Naive thymus-derived CD4-positive, alpha-beta T cell (primary cell): ENCODE measurements around the gene KIF3B. TPM values are rescaled to one million over a fixed set of nuclear protein-coding genes. Genes with fewer than 3 reads are reported as not detected.

Source experiments
- ATAC-seq: fragments of 150-1000 bp; cut with Tn5 transposase; 2 replicates; pipeline ENCODE4 v1.10.0; 2021; ENCODE audit warnings: mild to moderate bottlenecking, moderate library complexity
- CTCF ChIA-PET: fragments of 350-600 bp; sonication (Branson Sonifier 250); formaldehyde crosslinking; loops from one replicate; lab custom pipeline; 2021; ENCODE audit warnings: antibody characterized with exemption; lab: Charles Lee
- POLR2A ChIA-PET: fragments of 350-600 bp; sonication (Branson Sonifier 250); formaldehyde crosslinking; loops from one replicate; lab custom pipeline; 2021; ENCODE audit warnings: antibody characterized with exemption, inconsistent platforms; lab: Charles Lee
- DNase-seq, 9 donors: peaks; one replicate each; pipeline versions ENCODE4 v3.0.0 to v3.0.0-alpha.2; 2020 to 2022; ENCODE audit warnings: mixed read lengths in 1 of 9
- H3K27ac ChIP-seq: one replicate; pipeline ENCODE4 v1.7.0; 2013; ENCODE audit warnings: mild to moderate bottlenecking, low read depth, low read length, moderate library complexity
- H3K27me3 ChIP-seq, 2 donors: one replicate each; pipeline ENCODE4 v1.7.0; 2013; ENCODE audit warnings: low read length in 2 of 2, mild to moderate bottlenecking in 2 of 2, moderate library complexity in 2 of 2; ENCODE audit not compliant: control insufficient read depth in 2 of 2, insufficient read depth in 2 of 2
- H3K36me3 ChIP-seq, 3 experiments: 1 replicate in 2 of 3; 2 replicates in 1 of 3; pipeline ENCODE4 v1.7.0; 2013; ENCODE audit warnings: low read length in 3 of 3, mild to moderate bottlenecking in 3 of 3, moderate library complexity in 1 of 3; ENCODE audit not compliant: insufficient read depth in 3 of 3, control insufficient read depth in 2 of 3
- H3K4me1 ChIP-seq, 2 donors: one replicate each; pipeline ENCODE4 v1.7.0; 2013; ENCODE audit warnings: low read length in 2 of 2, mild to moderate bottlenecking in 2 of 2, moderate library complexity in 1 of 2; ENCODE audit not compliant: control insufficient read depth in 2 of 2, insufficient read depth in 2 of 2
- H3K4me3 ChIP-seq: 2 replicates; pipeline ENCODE4 v1.7.0; 2013; ENCODE audit warnings: mild to moderate bottlenecking, low read length
- H3K9me3 ChIP-seq, 3 experiments: 1 replicate in 2 of 3; 2 replicates in 1 of 3; pipeline ENCODE4 v1.7.0; 2013; ENCODE audit warnings: low read length in 3 of 3; ENCODE audit not compliant: control insufficient read depth in 2 of 3
- H3K27ac Mint-ChIP-seq, 9 donors: one replicate each; pipeline ENCODE4 v1.8.0; 2020 to 2022; ENCODE audit warnings: mixed read lengths in 9 of 9, mild to moderate bottlenecking in 8 of 9, moderate library complexity in 5 of 9, inconsistent platforms in 2 of 9
- H3K27me3 Mint-ChIP-seq, 5 donors: one replicate each; pipeline ENCODE4 v1.8.0; 2021 to 2022; ENCODE audit warnings: mixed read lengths in 5 of 5, mild to moderate bottlenecking in 1 of 5
- H3K36me3 Mint-ChIP-seq, 5 donors: one replicate each; pipeline ENCODE4 v1.8.0; 2020 to 2022; ENCODE audit warnings: mixed read lengths in 5 of 5, mild to moderate bottlenecking in 3 of 5, inconsistent platforms in 1 of 5
- H3K4me1 Mint-ChIP-seq, 7 donors: one replicate each; pipeline ENCODE4 v1.8.0; 2020 to 2022; ENCODE audit warnings: mixed read lengths in 7 of 7, mild to moderate bottlenecking in 3 of 7, inconsistent platforms in 1 of 7
- H3K4me3 Mint-ChIP-seq, 10 donors: one replicate each; pipeline ENCODE4 v1.8.0; 2020 to 2022; ENCODE audit warnings: mild to moderate bottlenecking in 10 of 10, mixed read lengths in 10 of 10, moderate library complexity in 6 of 10, inconsistent platforms in 2 of 10
- H3K9me3 Mint-ChIP-seq, 11 donors: one replicate each; pipeline ENCODE4 v1.8.0; 2020 to 2022; ENCODE audit warnings: mixed read lengths in 11 of 11, mild to moderate bottlenecking in 4 of 11, inconsistent platforms in 1 of 11, moderate library complexity in 1 of 11
- intact Hi-C, 2 donors: fragments of 100-400 bp; cut with micrococcal nuclease; formaldehyde crosslinking; loops; one replicate each; pipeline ENCODE4 v1.15.1; 2023
- polyA plus RNA-seq, 2 donors: library from polyadenylated mRNA; unstranded; fragments of 300-500 nt; fragmentation: Illumina TruSeq; gene quantifications; one replicate each; pipeline ENCODE4 v1.2.3, GENCODE V29; 2021
- total RNA-seq, 6 experiments: library from RNA in 5 of 6; stranded (reverse) in 5 of 6; gene quantifications; 1 replicate in 5 of 6; 2 replicates in 1 of 6; pipeline ENCODE4 v1.2.3 and lab custom pipeline; 2021 to 2026

Gene KIF3B
- total and polyA plus RNA-seq, 7 experiments from 2014 or later = 1.5 to 19.5 (median 11.0) TPM

DNA sequence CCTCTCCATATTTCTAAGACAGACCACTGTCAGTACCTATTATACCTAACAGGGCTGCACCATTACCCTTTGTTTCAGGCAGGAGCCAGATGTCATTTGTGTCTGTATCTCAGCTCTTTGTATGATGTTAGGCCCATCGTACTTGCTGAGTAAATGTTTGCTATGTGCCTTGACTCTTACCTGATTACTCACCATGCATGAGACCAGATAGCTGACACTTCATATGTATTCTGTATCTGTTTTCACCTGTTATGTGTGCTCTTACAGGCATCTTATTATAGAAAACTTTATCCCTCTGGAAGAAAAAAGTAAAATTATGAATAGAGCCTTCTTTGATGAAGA, 49.0 kb downstream of the KIF3B start:
- no peaks in the 10 kb centered on the region for H3K9me3 Mint-ChIP-seq

DNA sequence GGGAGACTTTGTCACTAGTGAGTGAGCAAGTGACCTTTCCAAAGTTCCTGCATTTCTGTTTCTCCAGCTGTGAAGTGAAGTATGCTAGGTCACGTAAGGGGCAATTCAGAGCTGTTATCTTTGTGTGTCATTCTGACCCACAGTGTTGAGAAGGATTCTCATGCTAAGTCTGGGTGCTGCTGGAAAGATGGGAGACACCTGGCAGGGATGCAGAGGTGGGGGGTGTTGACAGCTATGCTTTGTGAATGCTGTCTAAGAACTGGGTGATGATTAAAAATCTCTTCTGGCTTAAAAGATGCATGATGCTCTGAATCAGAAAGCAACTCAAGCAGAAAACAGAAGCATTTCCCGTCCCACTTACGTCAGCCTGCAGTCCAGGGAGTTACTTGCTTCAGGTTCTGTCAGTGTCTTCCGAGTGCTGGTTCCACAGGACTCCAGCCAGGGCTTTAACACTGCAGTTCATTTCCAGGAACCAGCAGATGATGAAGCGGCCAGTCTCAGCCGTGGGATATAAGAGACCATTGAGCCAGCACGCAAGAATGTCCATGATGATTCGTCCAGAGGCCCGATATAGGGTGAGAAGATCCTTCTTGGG, 49.7 kb downstream of the KIF3B start:
- Histone ChIP-seq H3K27ac (no peak overlapping the region), H3K9me3 (no peaks in the 10 kb centered on the region), H3K27me3 (no peaks in the 10 kb centered on the region), H3K36me3 (peaks cover 8 to 45% (median 11%) of the 10 kb centered on the region in 3 experiments), H3K4me3 (no peak overlapping the region), H3K4me1 (no peaks in the 10 kb centered on the region)
- no peaks in the 10 kb centered on the region for H3K9me3 Mint-ChIP-seq
- no peak for ATAC-seq
- POLR2A ChIA-PET = no interaction called here
- CTCF ChIA-PET = no interaction called here
- H3K4me1 Mint-ChIP-seq = peaks cover 0 to 4% (median 0%) of the 10 kb centered on the region in 7 donors
- no peaks in the 10 kb centered on the region for H3K27me3 Mint-ChIP-seq
- peak overlapping the region in 1 of 9 donors; percentile 45 for H3K27ac Mint-ChIP-seq
- no peak for DNase-seq
- peaks cover 7 to 22% (median 19%) of the 10 kb centered on the region in 5 donors for H3K36me3 Mint-ChIP-seq
- intact Hi-C loops = no loop called here
- no peak overlapping the region for H3K4me3 Mint-ChIP-seq

More for the DNA sequence above, 49.0 kb downstream of the KIF3B start:
- peak overlapping the region in 3 of 9 donors; percentile 3 to 37 (median 25) for H3K27ac Mint-ChIP-seq
- no peaks in the 10 kb centered on the region for H3K9me3 ChIP-seq
- no peak overlapping the region for H3K27ac ChIP-seq
- POLR2A ChIA-PET = no interaction called here
- DNase-seq = no peak
- H3K4me1 ChIP-seq = no peaks in the 10 kb centered on the region
- peaks cover 8 to 38% (median 11%) of the 10 kb centered on the region in 3 experiments for H3K36me3 ChIP-seq
- H3K36me3 Mint-ChIP-seq = peaks cover 7 to 19% (median 13%) of the 10 kb centered on the region in 5 donors
- H3K4me3 Mint-ChIP-seq = no peak overlapping the region
- ATAC-seq = no peak
- CTCF ChIA-PET = no interaction called here
- H3K4me3 ChIP-seq = no peak overlapping the region
- no peaks in the 10 kb centered on the region for H3K27me3 Mint-ChIP-seq
- H3K4me1 Mint-ChIP-seq = peaks cover 0 to under 1% (median 0%) of the 10 kb centered on the region in 7 donors
- intact Hi-C loops = no loop called here
- no peaks in the 10 kb centered on the region for H3K27me3 ChIP-seq

DNA sequence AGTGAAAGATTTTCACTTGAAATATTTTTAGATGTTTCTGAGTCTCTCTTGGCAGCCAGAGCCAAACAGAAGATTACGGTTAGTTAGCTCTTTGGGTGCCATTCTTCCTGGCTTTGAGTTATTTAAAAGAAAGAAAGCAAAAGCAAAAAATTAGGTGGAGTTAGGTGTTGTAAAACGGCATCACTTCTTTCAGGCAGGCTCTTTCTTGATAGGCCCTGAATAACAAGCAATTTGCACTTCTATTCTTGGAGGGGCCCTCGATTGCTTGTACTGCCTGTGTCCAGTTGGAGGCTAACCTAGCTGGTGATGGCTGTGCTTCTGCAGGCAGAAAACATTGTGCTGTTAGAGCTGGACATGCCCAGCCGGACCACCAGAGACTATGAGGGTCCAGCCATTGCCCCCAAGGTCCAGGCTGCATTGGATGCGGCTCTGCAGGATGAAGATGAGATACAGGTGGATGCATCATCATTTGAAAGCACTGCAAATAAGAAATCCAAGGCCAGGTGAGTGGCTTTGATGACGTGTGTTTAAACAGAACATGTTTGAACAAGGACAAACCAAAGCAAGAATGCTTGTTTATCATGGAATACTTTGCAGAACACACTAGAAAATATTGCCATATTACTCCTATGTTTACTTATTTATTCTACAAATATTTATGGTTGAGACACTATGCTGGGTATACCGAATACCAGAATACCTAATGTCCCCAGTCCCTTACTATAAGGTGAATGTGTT, 52.5 kb downstream of the KIF3B start:
- no peak overlapping the region for H3K4me3 Mint-ChIP-seq
- H3K9me3 Mint-ChIP-seq = no peaks in the 10 kb centered on the region
- H3K4me1 Mint-ChIP-seq = peaks cover 0 to 24% (median 0%) of the 10 kb centered on the region in 7 donors
- Histone ChIP-seq H3K4me1 (peaks cover 0 to 13% of the 10 kb centered on the region in 2 donors), H3K27me3 (no peaks in the 10 kb centered on the region), H3K4me3 (no peak overlapping the region), H3K36me3 (peaks cover 8 to 55% (median 11%) of the 10 kb centered on the region in 3 experiments), H3K9me3 (no peaks in the 10 kb centered on the region), H3K27ac (no peak overlapping the region)
- no peak overlapping the region for H3K27ac Mint-ChIP-seq
- ChIA-PET CTCF (no interaction called here), POLR2A (no interaction called here)
- ATAC-seq (no peak), DNase-seq (no peak)
- H3K36me3 Mint-ChIP-seq = peaks cover 7 to 24% (median 22%) of the 10 kb centered on the region in 5 donors
- H3K27me3 Mint-ChIP-seq = no peaks in the 10 kb centered on the region
- intact Hi-C loops = no loop called here

DNA sequence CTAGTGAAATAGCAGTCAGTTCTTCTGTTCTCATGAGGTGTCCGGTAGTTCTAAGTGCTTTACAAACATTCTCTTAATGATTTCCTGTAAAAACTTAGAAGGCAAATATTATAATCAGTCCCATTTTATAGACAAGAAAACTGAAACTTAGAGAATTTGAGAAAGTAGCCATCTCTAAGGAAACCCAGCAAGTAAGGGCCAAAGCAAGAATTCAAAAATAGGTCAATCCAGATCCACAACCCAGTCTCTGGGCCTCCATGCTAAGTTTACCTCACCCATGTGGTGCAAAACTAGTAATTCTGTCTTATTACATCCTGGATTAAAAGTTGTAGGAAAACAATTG, 53.1 kb downstream of the KIF3B start:
- Histone ChIP-seq H3K36me3 (peaks cover 8 to 55% (median 11%) of the 10 kb centered on the region in 3 experiments), H3K9me3 (no peaks in the 10 kb centered on the region), H3K4me3 (no peak overlapping the region), H3K4me1 (peaks cover 0 to 13% of the 10 kb centered on the region in 2 donors), H3K27me3 (no peaks in the 10 kb centered on the region), H3K27ac (no peak overlapping the region)
- Mint-ChIP-seq H3K27ac (no peak overlapping the region), H3K36me3 (peaks cover 7 to 24% (median 22%) of the 10 kb centered on the region in 5 donors), H3K27me3 (no peaks in the 10 kb centered on the region), H3K9me3 (no peaks in the 10 kb centered on the region), H3K4me1 (peaks cover 0 to 24% (median 0%) of the 10 kb centered on the region in 7 donors), H3K4me3 (no peak overlapping the region)
- DNase-seq (no peak), ATAC-seq (no peak)
- ChIA-PET POLR2A (no interaction called here), CTCF (no interaction called here)
- intact Hi-C loops = no loop called here

DNA sequence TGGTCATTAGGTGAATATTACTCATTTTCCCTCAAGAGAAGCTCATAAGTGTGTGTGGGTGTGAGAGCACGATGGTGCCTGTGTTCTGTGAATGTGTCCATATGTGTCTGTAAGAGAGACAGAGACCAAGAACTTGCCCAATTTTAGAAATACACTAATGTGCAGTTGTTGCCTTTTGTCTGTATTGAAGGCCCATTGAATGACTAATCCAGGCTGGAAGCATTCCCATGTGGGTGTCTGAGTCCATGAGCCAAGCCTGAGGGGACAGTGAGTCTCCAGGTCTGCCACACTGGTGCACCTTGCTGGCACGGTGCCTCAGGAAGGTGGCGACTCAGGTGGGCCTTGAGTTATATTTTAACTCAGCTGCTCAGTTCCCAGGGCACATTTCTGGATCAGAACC, 55.2 kb downstream of the KIF3B start:
- ChIA-PET POLR2A (no interaction called here), CTCF (interaction anchor here (1.1 kb wide), 1 partner anchor 190 kb away, joined by 3 read pairs; no protein-coding TSS in a partner anchor)
- peaks cover 4 to 28% (median 7%) of the 10 kb centered on the region in 7 donors for H3K4me1 Mint-ChIP-seq
- no peak overlapping the region for H3K4me3 ChIP-seq
- no peaks in the 10 kb centered on the region for H3K27me3 ChIP-seq
- DNase-seq (no peak), ATAC-seq (no peak)
- H3K9me3 Mint-ChIP-seq = no peaks in the 10 kb centered on the region
- no peak overlapping the region for H3K4me3 Mint-ChIP-seq
- no peak overlapping the region for H3K27ac ChIP-seq
- H3K9me3 ChIP-seq = no peaks in the 10 kb centered on the region
- no peaks in the 10 kb centered on the region for H3K27me3 Mint-ChIP-seq
- peaks cover 0 to 20% (median 9%) of the 10 kb centered on the region in 5 donors for H3K36me3 Mint-ChIP-seq
- H3K36me3 ChIP-seq = peaks cover 8 to 36% (median 11%) of the 10 kb centered on the region in 3 experiments
- H3K4me1 ChIP-seq = peaks cover 5 to 13% of the 10 kb centered on the region in 2 donors
- intact Hi-C loops = no loop called here
- H3K27ac Mint-ChIP-seq = peak overlapping the region in 3 of 9 donors; percentile 46 to 60 (median 46)

DNA sequence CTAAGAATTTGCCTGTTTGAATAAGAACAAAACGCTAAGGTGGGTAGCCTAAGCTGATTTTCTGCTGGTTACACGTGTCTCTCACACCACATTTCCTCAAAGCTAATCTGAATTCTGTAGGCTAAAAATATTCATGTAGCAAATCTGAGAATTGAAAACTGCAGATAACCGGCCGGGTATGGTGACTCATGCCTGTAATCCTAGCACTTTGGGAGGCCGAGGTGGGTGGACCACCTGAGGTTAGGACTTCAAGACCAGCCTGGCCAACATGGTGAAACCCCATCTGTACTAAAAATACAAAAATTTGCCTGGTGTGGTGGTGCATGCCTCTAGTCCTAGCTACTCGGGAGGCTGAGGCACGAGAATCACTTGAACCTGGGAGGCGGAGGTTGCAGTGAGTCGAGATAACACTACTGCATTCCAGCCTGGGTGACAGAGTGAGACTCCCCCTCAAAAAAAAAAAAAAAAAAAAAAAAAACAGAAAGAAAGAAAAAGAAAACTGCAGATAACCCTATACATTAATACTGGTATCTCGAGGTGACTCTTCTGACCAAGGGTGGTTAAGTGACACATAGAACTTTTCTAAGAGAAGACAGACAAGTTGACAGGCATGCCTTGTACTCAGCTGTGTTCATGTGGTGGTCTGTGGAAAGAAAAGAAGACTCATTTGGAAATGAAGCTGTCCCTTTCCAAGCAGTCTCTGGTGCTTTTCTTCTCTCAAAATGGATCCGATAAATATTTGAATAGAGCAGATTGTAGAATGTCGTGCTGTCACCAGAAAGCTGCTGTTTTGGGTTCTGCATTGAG, 55.9 kb downstream of the KIF3B start:
- Mint-ChIP-seq H3K36me3 (peaks cover 0 to 20% (median 9%) of the 10 kb centered on the region in 5 donors), H3K27ac (peak overlapping the region in 2 of 9 donors; percentile 17 to 73), H3K9me3 (no peaks in the 10 kb centered on the region), H3K4me3 (peak overlapping the region in 1 of 10 donors; percentile 42), H3K4me1 (peaks cover 4 to 28% (median 7%) of the 10 kb centered on the region in 7 donors), H3K27me3 (no peaks in the 10 kb centered on the region)
- Histone ChIP-seq H3K36me3 (peaks cover 8 to 36% (median 11%) of the 10 kb centered on the region in 3 experiments), H3K4me1 (peaks cover 5 to 13% of the 10 kb centered on the region in 2 donors), H3K9me3 (no peaks in the 10 kb centered on the region), H3K27ac (no peak overlapping the region), H3K4me3 (no peak overlapping the region), H3K27me3 (no peaks in the 10 kb centered on the region)
- peak in 1 of 9 donors; percentile 58 for DNase-seq
- ChIA-PET CTCF (interaction anchor here (0.6 kb wide), 1 partner anchor 439 kb away, joined by 4 read pairs; no protein-coding TSS in a partner anchor), POLR2A (interaction anchor here (0.8 kb wide), 1 partner anchor 143 kb away, joined by 3 read pairs; no protein-coding TSS in a partner anchor)
- intact Hi-C loops = no loop called here
- ATAC-seq = no peak
